AG10803 (cell line): ENCODE results near the gene ATF6B.

Source experiments
- DNase-seq: peaks from one replicate; pipeline ENCODE4 v3.0.0; 2010; ENCODE audit warnings: low read depth
- H3K4me3 ChIP-seq: 2 replicates; pipeline ENCODE4 v1.5.1; 2011; ENCODE audit warnings: mild to moderate bottlenecking, low read length, control low read depth
- TF ChIP-seq, protein P1 (sequence below): conservative IDR thresholded peaks from 2 replicates; pipeline ENCODE4 v1.5.1; 2011; ENCODE audit warnings: mild to moderate bottlenecking, low read length, control low read depth, inconsistent platforms

ATF6B gene

DNA sequence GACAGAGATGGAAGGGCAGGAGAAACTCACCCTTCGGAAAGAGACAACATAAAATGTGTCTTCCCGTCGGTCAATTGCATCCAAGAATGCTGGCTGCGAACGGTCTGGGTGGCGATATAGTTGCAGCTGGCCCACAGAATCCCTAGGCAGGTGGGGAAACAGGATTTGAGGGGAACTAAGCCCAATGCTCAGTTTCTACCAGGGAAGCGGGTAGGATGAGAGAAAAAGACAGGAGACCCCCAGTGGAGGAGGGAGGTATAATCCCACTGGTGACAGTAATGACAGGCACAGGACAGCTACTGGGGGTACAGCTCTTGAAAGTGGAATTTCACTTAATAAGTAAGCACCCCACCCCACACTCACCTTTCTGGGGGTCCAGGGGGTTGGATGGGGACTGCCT lies 11.4 kb downstream of the ATF6B start:
- TF ChIP-seq, protein P1, sequence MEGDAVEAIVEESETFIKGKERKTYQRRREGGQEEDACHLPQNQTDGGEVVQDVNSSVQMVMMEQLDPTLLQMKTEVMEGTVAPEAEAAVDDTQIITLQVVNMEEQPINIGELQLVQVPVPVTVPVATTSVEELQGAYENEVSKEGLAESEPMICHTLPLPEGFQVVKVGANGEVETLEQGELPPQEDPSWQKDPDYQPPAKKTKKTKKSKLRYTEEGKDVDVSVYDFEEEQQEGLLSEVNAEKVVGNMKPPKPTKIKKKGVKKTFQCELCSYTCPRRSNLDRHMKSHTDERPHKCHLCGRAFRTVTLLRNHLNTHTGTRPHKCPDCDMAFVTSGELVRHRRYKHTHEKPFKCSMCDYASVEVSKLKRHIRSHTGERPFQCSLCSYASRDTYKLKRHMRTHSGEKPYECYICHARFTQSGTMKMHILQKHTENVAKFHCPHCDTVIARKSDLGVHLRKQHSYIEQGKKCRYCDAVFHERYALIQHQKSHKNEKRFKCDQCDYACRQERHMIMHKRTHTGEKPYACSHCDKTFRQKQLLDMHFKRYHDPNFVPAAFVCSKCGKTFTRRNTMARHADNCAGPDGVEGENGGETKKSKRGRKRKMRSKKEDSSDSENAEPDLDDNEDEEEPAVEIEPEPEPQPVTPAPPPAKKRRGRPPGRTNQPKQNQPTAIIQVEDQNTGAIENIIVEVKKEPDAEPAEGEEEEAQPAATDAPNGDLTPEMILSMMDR = peak; percentile 56
- H3K4me3 ChIP-seq = no peak overlapping the region
- DNase-seq = no peak

DNA sequence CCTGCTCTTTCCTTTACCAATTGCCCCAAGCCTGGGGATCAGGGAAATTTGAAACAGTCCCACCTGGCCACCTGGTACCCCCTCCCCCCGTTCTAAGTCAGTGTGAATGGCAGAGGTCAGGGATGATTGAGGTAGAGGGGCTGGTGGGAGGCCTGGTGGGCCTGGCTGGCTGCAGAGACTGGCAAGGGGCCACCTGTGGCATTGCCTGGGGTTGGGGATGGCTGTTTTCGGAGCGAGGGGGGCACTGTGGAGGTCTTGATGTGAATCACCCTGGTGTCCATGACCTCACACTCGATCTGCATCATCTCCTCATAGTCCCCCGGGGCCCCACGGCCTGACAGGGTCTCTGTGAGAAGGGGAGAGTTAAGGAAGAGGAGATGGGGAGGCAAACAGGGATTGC lies 12.4 kb downstream of the ATF6B start:
- H3K4me3 ChIP-seq = no peak overlapping the region
- DNase-seq = no peak
- TF ChIP-seq, protein P1 = no peak

DNA sequence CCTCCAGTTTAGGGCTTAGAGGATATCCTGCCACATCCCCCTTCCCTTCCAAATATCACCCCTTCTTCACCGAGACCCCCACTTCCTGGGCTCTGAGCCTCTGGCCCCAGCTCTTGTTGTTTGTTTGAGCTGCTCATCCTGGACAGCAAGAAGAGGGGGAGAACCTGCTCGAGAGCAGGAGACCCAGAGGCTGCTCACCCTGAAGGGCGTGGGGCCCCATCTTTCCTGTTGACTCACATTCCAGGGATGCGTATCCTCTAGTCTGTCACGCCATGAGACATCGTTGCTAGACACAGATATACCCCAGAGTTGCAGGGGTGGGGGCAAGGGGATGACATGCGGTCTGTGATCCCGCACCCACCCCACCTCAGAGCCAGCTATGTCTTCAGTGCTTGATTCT lies 13.2 kb downstream of the ATF6B start:
- peak; percentile 87 for DNase-seq
- TF ChIP-seq, protein P1 = no peak
- no peak overlapping the region for H3K4me3 ChIP-seq

DNA sequence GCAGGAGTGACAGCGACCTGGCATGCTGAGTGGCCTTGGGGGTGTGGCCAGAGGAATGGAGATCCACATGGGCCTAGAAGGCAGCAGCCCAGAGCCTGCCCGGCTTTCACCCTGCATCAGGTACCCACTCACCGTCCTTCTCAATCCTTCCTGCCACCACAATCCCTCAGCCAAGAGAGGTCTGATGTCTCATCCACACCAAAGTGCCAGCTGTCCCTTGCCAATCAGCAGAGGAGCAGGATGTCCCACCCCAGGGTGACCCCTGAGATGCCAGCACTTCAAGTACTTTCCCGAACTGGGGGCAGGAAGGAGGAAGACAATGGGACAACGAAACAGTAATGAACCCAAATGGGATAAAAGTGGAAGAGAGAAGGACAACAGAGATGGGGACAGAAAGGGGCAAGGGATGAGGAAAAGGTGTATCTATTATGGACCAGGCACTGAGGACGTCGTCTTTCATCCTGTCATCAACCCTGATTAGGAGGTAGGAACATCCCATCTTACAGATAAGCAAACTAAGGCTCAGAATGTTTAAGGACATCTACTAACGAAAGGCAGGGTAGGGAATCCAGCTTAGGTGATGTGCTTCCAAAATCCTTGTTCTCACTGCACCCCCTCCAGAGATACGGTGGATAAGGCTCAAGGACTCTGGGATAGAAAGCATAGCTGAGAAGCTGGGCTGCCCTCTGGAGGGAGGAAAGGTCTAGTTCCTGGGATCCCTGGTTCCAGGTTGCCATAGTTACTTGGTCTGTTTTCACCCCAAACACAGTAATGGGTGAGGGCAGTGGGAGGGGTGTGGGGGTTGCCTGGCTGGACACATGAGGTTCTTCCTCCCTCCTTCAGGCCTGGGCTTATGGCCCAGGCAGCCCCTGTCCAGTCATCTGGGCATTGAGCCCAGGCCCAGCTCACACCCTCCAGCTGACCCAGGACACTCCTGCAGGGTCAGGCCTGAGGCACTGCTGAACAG lies 14.4 kb downstream of the ATF6B start:
- TF ChIP-seq, protein P1 = peak; percentile 85
- DNase-seq = peak; percentile 96
- H3K4me3 ChIP-seq = no peak overlapping the region

DNA sequence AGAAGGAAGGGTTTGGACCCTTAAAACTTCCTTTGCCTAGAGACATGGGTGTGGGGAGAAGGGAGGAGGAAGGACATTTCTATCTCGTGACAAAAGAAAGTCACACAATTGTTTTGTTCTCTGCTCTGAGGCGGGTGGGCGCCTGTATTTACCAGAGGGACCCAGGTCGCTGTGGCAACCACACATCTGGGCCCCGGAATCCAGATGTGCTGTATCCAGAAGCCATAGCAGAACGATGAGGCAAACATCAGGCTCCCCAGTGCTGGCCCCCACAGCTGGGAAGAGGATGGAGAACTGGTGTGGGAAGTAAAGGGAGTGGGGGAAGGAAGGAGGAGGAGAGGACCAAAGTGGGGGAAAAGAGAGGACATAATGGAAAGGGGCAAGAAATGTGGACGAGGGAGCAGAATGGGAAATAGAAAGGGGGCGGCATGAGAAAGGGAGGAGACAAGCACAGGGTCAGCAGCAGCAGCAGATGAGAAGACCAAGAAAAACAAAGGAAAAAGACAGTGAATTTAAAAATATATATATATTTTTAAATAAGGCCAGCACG lies 15.5 kb downstream of the ATF6B start:
- no peak overlapping the region for H3K4me3 ChIP-seq
- DNase-seq = peak; percentile 68
- TF ChIP-seq, protein P1 = no peak

DNA sequence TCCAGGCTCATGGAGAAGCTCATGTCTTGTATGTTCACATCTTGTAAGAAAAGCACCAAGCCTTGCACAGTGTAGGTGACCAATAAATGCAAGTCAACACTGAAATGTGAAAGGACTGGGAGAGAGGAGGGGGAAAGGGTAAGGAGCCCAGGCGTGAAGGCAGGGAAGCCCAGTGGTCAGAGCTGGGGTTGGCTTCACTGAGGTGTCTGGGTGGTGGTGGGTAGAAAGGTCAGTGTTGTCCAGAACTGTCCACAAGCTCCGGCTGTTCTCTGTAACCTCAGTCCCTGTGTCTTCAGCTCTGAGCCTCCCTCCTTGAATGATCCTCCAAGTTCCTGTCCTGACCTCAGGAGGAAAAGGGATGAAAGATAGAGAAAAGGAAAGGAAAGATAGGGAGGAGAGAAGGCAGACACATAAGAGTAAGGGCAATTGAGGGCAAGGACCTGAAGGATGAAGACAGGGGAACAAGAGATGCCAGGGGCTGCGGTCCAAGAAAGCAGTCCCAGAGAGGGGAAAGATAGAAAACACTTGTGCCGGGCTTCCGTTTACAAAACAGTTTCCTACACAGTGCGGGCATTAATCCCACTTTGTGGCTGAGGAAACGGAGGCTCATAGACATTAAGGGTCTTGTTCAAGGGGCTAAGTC lies 16.5 kb downstream of the ATF6B start:
- H3K4me3 ChIP-seq = no peak overlapping the region
- no peak for DNase-seq
- TF ChIP-seq, protein P1 = no peak
